HG03039 (cell line): ENCODE results near the gene TDRD15.
"Not testable (repeated sequence)": the region's sequence is repeated elsewhere in the genome, so short reads cannot be mapped to it uniquely, and the experiment has no call there.

Source experiments
- ATAC-seq: cut with Tn5 transposase; IDR thresholded peaks from one replicate; pipeline ENCODE4 v1.9.1; 2021; ENCODE audit warnings: mild to moderate bottlenecking, moderate library complexity; ENCODE audit not compliant: unreplicated experiment

TDRD15 gene

GRCh38 chr2:21123473-21124393 lies at the start of gene TDRD15:
Gene TDRD15, plus strand, starts transcription at chr2:21123968. Its CDS starts 13,500 bp downstream, at chr2:21137468.
- no peak for ATAC-seq

- ATAC-seq, result no peak
Measured at GRCh38 chr2:21078296-21078695, 45.5 kb upstream of the TDRD15 start.

- no peak for ATAC-seq
Measured at GRCh38 chr2:21083482-21083881, 40.3 kb upstream of the TDRD15 start.

GRCh38 chr2:21084401-21084800 lies 39.4 kb upstream of the TDRD15 start:
- ATAC-seq, result no peak

- no peak for ATAC-seq
Measured at GRCh38 chr2:21092308-21092869, 31.4 kb upstream of the TDRD15 start.

GRCh38 chr2:21095178-21095577 lies 28.6 kb upstream of the TDRD15 start:
- ATAC-seq, result no peak

GRCh38 chr2:21095714-21096113 lies 28.1 kb upstream of the TDRD15 start:
- ATAC-seq, result no peak

- no peak for ATAC-seq
Measured at GRCh38 chr2:21096458-21096857, 27.3 kb upstream of the TDRD15 start.

- ATAC-seq, result no peak
Measured at GRCh38 chr2:21097331-21097730, 26.4 kb upstream of the TDRD15 start.

GRCh38 chr2:21098294-21098693 lies 25.5 kb upstream of the TDRD15 start:
- ATAC-seq, result no peak

- no peak for ATAC-seq
Measured at GRCh38 chr2:21099281-21099907, 24.4 kb upstream of the TDRD15 start.

- not testable (repeated sequence) for ATAC-seq
Measured at GRCh38 chr2:21101514-21102155, 22.1 kb upstream of the TDRD15 start.

- no peak for ATAC-seq
Measured at GRCh38 chr2:21102356-21102755, 21.4 kb upstream of the TDRD15 start.

- no peak for ATAC-seq
Measured at GRCh38 chr2:21103274-21103891, 20.4 kb upstream of the TDRD15 start.

GRCh38 chr2:21104030-21104660 lies 19.6 kb upstream of the TDRD15 start:
- no peak for ATAC-seq

- ATAC-seq, result no peak
Measured at GRCh38 chr2:21111012-21111411, 12.8 kb upstream of the TDRD15 start.

- ATAC-seq, result no peak
Measured at GRCh38 chr2:21117688-21118087, 6.1 kb upstream of the TDRD15 start.

GRCh38 chr2:21118302-21118920 lies 5.4 kb upstream of the TDRD15 start:
- no peak for ATAC-seq

GRCh38 chr2:21131861-21132260 lies 8.1 kb downstream of the TDRD15 start:
- no peak for ATAC-seq

- ATAC-seq, result no peak
Measured at GRCh38 chr2:21135585-21135984, 11.8 kb downstream of the TDRD15 start.
